GM12872 (cell line): ENCODE measurements around the gene ARFIP1.

Experiments
- TF ChIP-seq, protein P1 (sequence below): IDR thresholded peaks from 3 replicates; pipeline ENCODE4 v1.5.1; 2011; ENCODE audit warnings: low read depth, mild to moderate bottlenecking, low read length, moderate library complexity; ENCODE audit not compliant: insufficient read depth

The ARFIP1 gene

DNA sequence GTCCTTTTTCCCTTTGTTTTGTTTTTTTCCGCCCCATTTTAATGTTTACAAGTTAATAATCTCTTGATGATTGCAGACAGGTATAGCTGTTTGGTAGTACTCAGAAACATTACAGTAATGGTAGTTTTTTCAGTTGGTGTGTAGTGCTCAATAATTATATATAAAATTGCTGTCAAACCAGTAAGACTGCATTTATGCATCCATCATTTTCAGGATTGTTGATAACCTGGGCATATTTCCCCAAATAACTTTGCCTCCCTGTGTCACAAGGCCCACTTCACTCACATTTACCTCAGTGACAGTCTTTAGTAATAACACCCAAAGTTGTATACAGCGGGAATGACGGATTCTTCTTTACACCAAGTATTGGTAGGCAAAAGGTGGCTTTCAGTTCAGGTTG lies 16.1 kb downstream of the ARFIP1 start:
- TF ChIP-seq, protein P1, sequence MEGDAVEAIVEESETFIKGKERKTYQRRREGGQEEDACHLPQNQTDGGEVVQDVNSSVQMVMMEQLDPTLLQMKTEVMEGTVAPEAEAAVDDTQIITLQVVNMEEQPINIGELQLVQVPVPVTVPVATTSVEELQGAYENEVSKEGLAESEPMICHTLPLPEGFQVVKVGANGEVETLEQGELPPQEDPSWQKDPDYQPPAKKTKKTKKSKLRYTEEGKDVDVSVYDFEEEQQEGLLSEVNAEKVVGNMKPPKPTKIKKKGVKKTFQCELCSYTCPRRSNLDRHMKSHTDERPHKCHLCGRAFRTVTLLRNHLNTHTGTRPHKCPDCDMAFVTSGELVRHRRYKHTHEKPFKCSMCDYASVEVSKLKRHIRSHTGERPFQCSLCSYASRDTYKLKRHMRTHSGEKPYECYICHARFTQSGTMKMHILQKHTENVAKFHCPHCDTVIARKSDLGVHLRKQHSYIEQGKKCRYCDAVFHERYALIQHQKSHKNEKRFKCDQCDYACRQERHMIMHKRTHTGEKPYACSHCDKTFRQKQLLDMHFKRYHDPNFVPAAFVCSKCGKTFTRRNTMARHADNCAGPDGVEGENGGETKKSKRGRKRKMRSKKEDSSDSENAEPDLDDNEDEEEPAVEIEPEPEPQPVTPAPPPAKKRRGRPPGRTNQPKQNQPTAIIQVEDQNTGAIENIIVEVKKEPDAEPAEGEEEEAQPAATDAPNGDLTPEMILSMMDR: no peak

GRCh38 chr4:152803541-152803940 lies 23.8 kb downstream of the ARFIP1 start:
- TF ChIP-seq, protein P1: no peak

- TF ChIP-seq, protein P1: no peak
Measured at GRCh38 chr4:152805071-152805650, 25.4 kb downstream of the ARFIP1 start.

- TF ChIP-seq, protein P1: no peak
Measured at GRCh38 chr4:152805818-152806217, 26.1 kb downstream of the ARFIP1 start.

GRCh38 chr4:152806501-152807125 lies 26.9 kb downstream of the ARFIP1 start:
- TF ChIP-seq, protein P1: no peak

DNA sequence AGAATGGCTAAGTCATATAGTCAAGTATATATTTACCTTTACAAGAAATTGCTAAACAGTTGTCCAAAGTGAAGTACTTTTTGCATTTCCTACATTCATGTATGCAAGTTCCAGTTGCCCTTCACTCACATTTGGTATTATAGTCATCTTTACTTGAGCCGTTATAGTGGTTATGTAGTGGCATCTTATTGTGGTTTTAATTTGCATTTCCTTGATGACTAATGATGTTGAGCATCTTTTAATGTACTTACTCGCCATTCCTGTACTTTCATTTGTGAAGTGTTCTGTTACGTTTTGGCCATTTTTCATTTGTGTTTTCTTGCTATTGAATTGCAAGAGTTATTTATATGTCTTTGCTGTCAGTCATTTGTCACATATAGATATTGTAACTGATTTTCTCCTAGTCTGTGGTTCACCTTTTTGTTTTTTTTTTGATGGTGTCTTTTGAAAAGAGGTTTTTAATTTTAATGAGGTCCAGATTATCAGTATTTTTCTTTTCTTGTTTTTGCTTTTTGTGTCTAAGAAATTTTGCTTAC lies 27.6 kb downstream of the ARFIP1 start:
- TF ChIP-seq, protein P1: no peak

DNA sequence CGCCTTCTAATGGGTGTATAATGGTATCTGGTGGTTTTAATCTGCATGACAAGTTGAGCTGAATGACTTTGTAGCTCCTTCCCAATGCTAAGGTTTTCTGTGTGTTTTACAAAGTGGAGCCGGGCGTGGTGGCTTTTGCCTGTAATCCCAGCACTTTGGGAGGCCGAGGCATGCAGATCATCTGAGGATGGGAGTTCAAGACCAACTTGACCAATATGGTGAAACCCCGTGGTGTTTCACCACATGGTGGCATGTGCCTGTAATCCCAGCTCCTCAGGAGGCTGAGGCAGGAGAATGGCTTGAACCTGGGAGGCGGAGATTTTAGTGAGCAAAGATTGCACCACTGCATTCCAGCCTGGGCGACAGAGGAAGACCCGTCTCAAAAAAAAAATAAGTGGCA lies 28.9 kb downstream of the ARFIP1 start:
- TF ChIP-seq, protein P1: no peak
